H1 (cell line): ENCODE measurements around the gene DNAJC17. TPM values are rescaled to one million over a fixed set of nuclear protein-coding genes. Genes with fewer than 3 reads are reported as not detected.

Experiments used
- CTCF ChIA-PET: fragments of 300-600 bp; sonication (Branson Sonifier 250); formaldehyde crosslinking; loops from one replicate; lab custom pipeline; 2021; ENCODE audit not compliant: partially characterized antibody; lab: Charles Lee
- POLR2A ChIA-PET: fragments of 300-600 bp; sonication (Branson Sonifier 250); formaldehyde crosslinking; loops from one replicate; lab custom pipeline; 2021; ENCODE audit warnings: inconsistent platforms; ENCODE audit not compliant: partially characterized antibody; lab: Charles Lee
- DNase-seq, 2 experiments: peaks; one replicate each; pipeline versions ENCODE4 v3.0.0 to v3.0.0-alpha.2; 2010 to 2022; ENCODE audit warnings: low spot score in 2 of 2, low read depth in 1 of 2, mixed read lengths in 1 of 2
- FAIRE-seq: peaks from 2 replicates; lab custom pipeline; 2011; peaks lifted over from hg19 to GRCh38; lab: Jason Lieb, UNC
- H2AFZ ChIP-seq: 2 replicates; pipeline ENCODE4 v1.8.1; 2012; ENCODE audit warnings: low read length, inconsistent platforms
- H2AK5ac ChIP-seq: 2 replicates; pipeline ENCODE4 v1.6.1; 2013; ENCODE audit warnings: low read depth, low read length
- H2BK120ac ChIP-seq: replicated peaks from 2 replicates; pipeline ENCODE3; 2013; ENCODE audit warnings: low read depth, low read length, inconsistent platforms
- H2BK12ac ChIP-seq: 2 replicates; pipeline ENCODE4 v1.6.1; 2013; ENCODE audit warnings: low read depth, low read length
- H2BK15ac ChIP-seq: 2 replicates; pipeline ENCODE4 v1.6.1; 2013; ENCODE audit warnings: low read length
- H2BK20ac ChIP-seq: 2 replicates; pipeline ENCODE4 v1.6.1; 2013; ENCODE audit warnings: low read length
- H2BK5ac ChIP-seq: 2 replicates; pipeline ENCODE4 v1.6.1; 2013; ENCODE audit warnings: low read depth, low read length
- H3K14ac ChIP-seq: 2 replicates; pipeline ENCODE4 v1.6.1; 2013; ENCODE audit warnings: inconsistent platforms; ENCODE audit not compliant: insufficient read length
- H3K18ac ChIP-seq: 2 replicates; pipeline ENCODE4 v1.6.1; 2013; ENCODE audit warnings: low read length; ENCODE audit errors: extremely low read depth
- H3K23ac ChIP-seq: 2 replicates; pipeline ENCODE4 v1.6.1; 2013; ENCODE audit warnings: inconsistent platforms; ENCODE audit not compliant: insufficient read length
- H3K23me2 ChIP-seq: 2 replicates; pipeline ENCODE4 v1.6.1; 2013; ENCODE audit warnings: low read depth, low read length
- H3K27ac ChIP-seq: 2 replicates; pipeline ENCODE4 v1.6.1; 2011; ENCODE audit warnings: low read depth, low read length, inconsistent platforms
- H3K27me3 ChIP-seq, 4 experiments: replicated peaks in 1 of 4; 1 replicate in 1 of 4; 2 replicates in 3 of 4; pipeline versions ENCODE4 v1.6.1 to v1.8.1; 2011 to 2013; ENCODE audit warnings: low read length in 3 of 4, mild to moderate bottlenecking in 3 of 4, inconsistent platforms in 2 of 4, mixed read lengths in 2 of 4, moderate library complexity in 1 of 4; ENCODE audit not compliant: control insufficient read depth in 3 of 4, insufficient read depth in 3 of 4; ENCODE audit errors: extremely low read depth in 1 of 4
- H3K36me3 ChIP-seq, 4 experiments: 2 replicates each; pipeline versions ENCODE4 v1.6.1 to v1.8.1; 2011 to 2013; ENCODE audit warnings: mild to moderate bottlenecking in 4 of 4, low read length in 3 of 4, moderate library complexity in 2 of 4, control low read depth in 1 of 4, inconsistent platforms in 1 of 4; ENCODE audit not compliant: insufficient read depth in 4 of 4, control insufficient read depth in 2 of 4
- H3K4ac ChIP-seq: replicated peaks from 2 replicates; pipeline ENCODE3; 2013; ENCODE audit warnings: low read length, low read depth, mixed read lengths, inconsistent platforms; ENCODE audit not compliant: insufficient read length
- H3K4me1 ChIP-seq, 4 experiments: replicated peaks in 1 of 4; 1 replicate in 1 of 4; 2 replicates in 3 of 4; pipeline versions ENCODE4 v1.6.1 to v1.8.1; 2011 to 2013; ENCODE audit warnings: low read length in 3 of 4, inconsistent platforms in 2 of 4, mixed read lengths in 1 of 4; ENCODE audit not compliant: insufficient read depth in 4 of 4, control insufficient read depth in 3 of 4
- H3K4me2 ChIP-seq, 2 experiments: 2 replicates each; pipeline versions ENCODE4 v1.6.1 to v1.8.1; 2011 to 2013; ENCODE audit warnings: low read depth in 2 of 2, low read length in 2 of 2, control low read depth in 1 of 2, inconsistent platforms in 1 of 2, mild to moderate bottlenecking in 1 of 2; ENCODE audit not compliant: insufficient read depth in 1 of 2
- H3K4me3 ChIP-seq, 4 experiments: fragments of 200-600, 300-600 bp in 1 of 4; sonication (generic), shearing (Covaris generic), sonication (Bioruptor Twin) in 1 of 4; 2 replicates each; pipeline versions ENCODE4 v1.5.1 to v1.8.1; 2011 to 2016; ENCODE audit warnings: low read length in 4 of 4, low read depth in 3 of 4, control low read depth in 2 of 4, inconsistent platforms in 2 of 4, mild to moderate bottlenecking in 2 of 4, mixed read lengths in 1 of 4, moderate library complexity in 1 of 4; ENCODE audit not compliant: insufficient read depth in 2 of 4; ENCODE audit errors: extremely low read depth in 1 of 4
- H3K56ac ChIP-seq: replicated peaks from 2 replicates; pipeline ENCODE3; 2013; ENCODE audit warnings: low read depth, mild to moderate bottlenecking, mixed read lengths, low read length, inconsistent platforms; ENCODE audit not compliant: insufficient read length
- H3K79me1 ChIP-seq: 2 replicates; pipeline ENCODE4 v1.6.1; 2013; ENCODE audit warnings: low read depth, low read length, control low read depth
- H3K79me2 ChIP-seq, 2 experiments: 2 replicates each; pipeline versions ENCODE4 v1.6.1 to v1.8.1; 2012 to 2013; ENCODE audit warnings: low read length in 2 of 2, mild to moderate bottlenecking in 2 of 2, inconsistent platforms in 1 of 2; ENCODE audit not compliant: insufficient read depth in 2 of 2, control insufficient read depth in 1 of 2
- H3K9ac ChIP-seq, 4 experiments: replicated peaks in 1 of 4; 1 replicate in 1 of 4; 2 replicates in 3 of 4; pipeline versions ENCODE4 v1.6.1 to v1.8.1; 2011 to 2013; ENCODE audit warnings: low read depth in 3 of 4, low read length in 3 of 4, control low read depth in 2 of 4, mild to moderate bottlenecking in 2 of 4, moderate library complexity in 2 of 4, inconsistent platforms in 1 of 4; ENCODE audit errors: extremely low read depth in 1 of 4
- H3K9me3 ChIP-seq, 2 experiments: 2 replicates each; pipeline versions ENCODE4 v1.6.1 to v1.8.1; 2012 to 2013; ENCODE audit warnings: mild to moderate bottlenecking in 2 of 2, moderate library complexity in 2 of 2, control low read depth in 1 of 2, inconsistent platforms in 1 of 2, low read depth in 1 of 2, low read length in 1 of 2, mixed read lengths in 1 of 2; ENCODE audit not compliant: insufficient read depth in 2 of 2
- H4K20me1 ChIP-seq, 2 experiments: replicated peaks in 1 of 2; 2 replicates each; pipeline versions ENCODE3 to v1.8.1; 2011 to 2013; ENCODE audit warnings: inconsistent platforms in 2 of 2, low read length in 2 of 2, mild to moderate bottlenecking in 1 of 2; ENCODE audit not compliant: insufficient read depth in 2 of 2, control insufficient read depth in 1 of 2
- H4K5ac ChIP-seq: 2 replicates; pipeline ENCODE4 v1.6.1; 2013; ENCODE audit warnings: low read length, low read depth, mixed read lengths, inconsistent platforms; ENCODE audit not compliant: insufficient read length
- H4K8ac ChIP-seq: 2 replicates; pipeline ENCODE4 v1.8.0; 2013; ENCODE audit warnings: mild to moderate bottlenecking, moderate library complexity, low read length, inconsistent platforms; ENCODE audit not compliant: insufficient read depth; ENCODE audit errors: extremely low read depth
- H4K91ac ChIP-seq: replicated peaks from 2 replicates; pipeline ENCODE3; 2013; ENCODE audit warnings: low read length, mixed read lengths, inconsistent platforms; ENCODE audit not compliant: insufficient read length
- CBX8 ChIP-seq: fragments of 300-800, 300-1000 bp; sonication (generic); IDR thresholded peaks from 2 replicates; pipeline ENCODE4 v1.7.1; 2016; ENCODE audit warnings: low read depth, low read length, borderline replicate concordance
- CHD2 ChIP-seq: IDR thresholded peaks from 2 replicates; pipeline ENCODE4 v1.6.1; 2012; ENCODE audit warnings: low read length, improper control_type of control experiment
- EP300 ChIP-seq, 2 experiments: IDR thresholded peaks; 1 replicate in 1 of 2; 2 replicates in 1 of 2; pipeline ENCODE4 v1.6.1; 2011 to 2012; ENCODE audit warnings: low read depth in 2 of 2, low read length in 2 of 2, mild to moderate bottlenecking in 2 of 2, borderline replicate concordance in 1 of 2, inconsistent platforms in 1 of 2, moderate library complexity in 1 of 2
- SAP30 ChIP-seq: fragments of 300-600 bp; sonication (generic); IDR thresholded peaks from 2 replicates; pipeline ENCODE4 v1.7.1; 2012; ENCODE audit warnings: low read length, moderate library complexity, mild to moderate bottlenecking, inconsistent platforms; ENCODE audit not compliant: insufficient read depth, insufficient replicate concordance
- YY1 ChIP-seq: IDR thresholded peaks from 2 replicates; pipeline ENCODE4 v1.6.1; 2011; ENCODE audit warnings: low read depth, mild to moderate bottlenecking, low read length
- WGBS, 2 experiments: shearing (Covaris generic) in 1 of 2; methylation state at CpG; one replicate each; pipeline versions ENCODE4 v1.1.6 to v1.1.7; 2013 to 2015; ENCODE audit warnings: low lambda C conversion rate in 2 of 2, mixed read lengths in 2 of 2, inconsistent platforms in 1 of 2, low coverage in 1 of 2, missing lambda C conversion rate in 1 of 2; ENCODE audit not compliant: insufficient replicate concordance in 2 of 2, insufficient coverage in 1 of 2, insufficient read length in 1 of 2; ENCODE audit errors: extremely low coverage in 1 of 2, missing lambda C conversion rate in 1 of 2; 5-methylcytosine and 5-hydroxymethylcytosine counted together
- polyA plus RNA-seq, 7 experiments: library from polyadenylated mRNA; depleted of rRNA in 3 of 7; stranded (reverse) in 5 of 7; unstranded in 2 of 7; fragments of >200 nt in 5 of 7; fragments of 200-250 nt in 2 of 7; gene quantifications; 1 replicate in 5 of 7; 2 replicates in 1 of 7; 4 replicates in 1 of 7; pipeline versions ENCODE4 v1.2.1 to v1.2.3, GENCODE V29; 2011 to 2013; ENCODE audit warnings: missing spikeins in 2 of 7, mixed read lengths in 2 of 7
- total RNA-seq: library from RNA; stranded (reverse); fragmentation: NEBNext Ultra II Directional; extraction: Animal tissue kit (Norgen Biotek cat#: 25700); gene quantifications from 2 replicates; pipeline ENCODE4 v1.2.1, GENCODE V29; 2021

DNAJC17 gene
- total and polyA plus RNA-seq, 2 of the 8 experiments (the other 6 are each of a cell fraction or from before 2014, with no cell fraction given), result 39.5 to 45.4 TPM

- Histone ChIP-seq H4K20me1 (peaks cover 2 to 7% of the 10 kb centered on the region in 2 experiments), H3K27me3 (no peaks in the 10 kb centered on the region)
Measured at GRCh38 chr15:40790718-40791117, 16.6 kb downstream of the DNAJC17 start.

More at GRCh38 chr15:40790718-40791117, 16.6 kb downstream of the DNAJC17 start:
- no peak overlapping the region for H4K8ac ChIP-seq
- H3K23me2 ChIP-seq, result no peaks in the 10 kb centered on the region; the same call in 1 of the 2 replicates
- H3K4me2 ChIP-seq, result no peak overlapping the region
- no peaks in the 10 kb centered on the region; a peak in 1 of 8 replicates for H3K36me3 ChIP-seq
- H3K4me3 ChIP-seq, result no peak overlapping the region
- no peak overlapping the region for H2AFZ ChIP-seq
- H2BK15ac ChIP-seq, result no peak overlapping the region
- no peak overlapping the region for H2AK5ac ChIP-seq
- no peak overlapping the region for H3K14ac ChIP-seq
- no peak for DNase-seq
- H3K27ac ChIP-seq, result no peak overlapping the region
- no peak overlapping the region for H2BK120ac ChIP-seq
- H3K9me3 ChIP-seq, result no peaks in the 10 kb centered on the region
- CTCF ChIA-PET, result interaction anchor here (1.0 to 7.4 kb wide), 5 partner anchors 12 to 104 kb away, joined by 3 to 73 read pairs (median 7); partner anchors contain the start of gene VPS18
- no peak overlapping the region for H2BK5ac ChIP-seq
- H4K91ac ChIP-seq, result no peak overlapping the region
- no peak overlapping the region for H3K18ac ChIP-seq
- H3K56ac ChIP-seq, result no peak overlapping the region
- no peak for FAIRE-seq
- H4K5ac ChIP-seq, result no peak overlapping the region
- 90% methylated on average over 3 of the region's 3 CpGs; no CpG with 5 or more reads in 1 of the 2 experiments for WGBS, 2 experiments
- no peak overlapping the region for H2BK20ac ChIP-seq
- H3K23ac ChIP-seq, result no peak overlapping the region
- H3K4ac ChIP-seq, result no peak overlapping the region
- TF ChIP-seq CBX8 (no peak), CHD2 (no peak), EP300 (IDR thresholded peaks at IDR 0.05; ENCODE audit: borderline replicate concordance in 1 of 2, low read depth in 2 of 2, low read length in 2 of 2) (no peak), YY1 (no peak), SAP30 (no peak)
- H3K4me1 ChIP-seq, result peaks cover 15 to 30% (median 18%) of the 10 kb centered on the region in 4 experiments
- H3K79me2 ChIP-seq, result peaks cover 0 to 16% of the 10 kb centered on the region in 2 experiments; a peak in 3 of 4 replicates
- H2BK12ac ChIP-seq, result no peak overlapping the region
- no peak overlapping the region for H3K9ac ChIP-seq
- H3K79me1 ChIP-seq, result peaks cover 4% of the 10 kb centered on the region
- POLR2A ChIA-PET, result no interaction called here
